T-helper 22 cell (primary cell): ENCODE measurements around the gene PTGFRN.
"Not testable (repeated sequence)": the region's sequence is repeated elsewhere in the genome, so short reads cannot be mapped to it uniquely, and the experiment has no call there.

ENCODE experiments used
- DNase-seq: peaks from one replicate; pipeline ENCODE4 v3.0.0-alpha.2; 2020; ENCODE audit warnings: low read depth

Gene PTGFRN

DNA sequence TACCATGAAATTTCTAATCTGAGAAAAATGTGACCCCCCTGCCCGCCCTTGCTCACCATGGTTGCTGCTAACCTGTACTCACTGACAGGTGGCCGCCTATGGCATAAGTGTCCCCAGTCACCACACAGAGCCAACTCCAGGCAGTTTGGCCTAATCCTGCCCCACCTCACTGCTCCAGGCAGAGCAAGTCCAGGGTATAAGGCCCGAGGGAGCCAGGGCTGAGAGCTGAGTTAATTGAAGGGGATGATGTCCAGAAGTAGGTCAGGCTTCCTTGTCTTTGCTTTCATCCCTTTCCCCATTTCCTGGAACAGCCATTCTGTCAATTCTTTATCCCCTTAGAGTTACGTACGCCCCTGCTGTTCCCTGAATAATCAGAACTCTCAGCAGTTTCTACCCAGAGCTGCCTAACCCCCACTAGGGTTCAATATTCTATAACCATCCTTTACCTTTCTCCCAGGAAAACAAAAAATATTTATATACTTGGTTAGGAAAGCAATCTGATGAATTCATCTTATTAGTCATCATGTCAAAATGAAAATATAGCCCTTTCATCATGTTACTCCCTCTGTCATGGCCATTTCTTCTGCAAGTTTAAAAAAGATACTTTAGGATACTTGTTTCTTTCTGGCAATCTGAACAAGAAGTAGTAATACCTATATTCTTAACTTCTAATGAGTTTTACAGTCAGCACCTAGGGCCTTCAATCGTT is 62.4 kb downstream of the PTGFRN start:
- no peak for DNase-seq

- DNase-seq: no peak
Measured at GRCh38 chr1:116972674-116973030, 62.9 kb downstream of the PTGFRN start.

- not testable (repeated sequence) for DNase-seq
Measured at GRCh38 chr1:116980309-116980708, 70.6 kb downstream of the PTGFRN start.

GRCh38 chr1:116981521-116982037 is 71.9 kb downstream of the PTGFRN start:
- no peak for DNase-seq

DNA sequence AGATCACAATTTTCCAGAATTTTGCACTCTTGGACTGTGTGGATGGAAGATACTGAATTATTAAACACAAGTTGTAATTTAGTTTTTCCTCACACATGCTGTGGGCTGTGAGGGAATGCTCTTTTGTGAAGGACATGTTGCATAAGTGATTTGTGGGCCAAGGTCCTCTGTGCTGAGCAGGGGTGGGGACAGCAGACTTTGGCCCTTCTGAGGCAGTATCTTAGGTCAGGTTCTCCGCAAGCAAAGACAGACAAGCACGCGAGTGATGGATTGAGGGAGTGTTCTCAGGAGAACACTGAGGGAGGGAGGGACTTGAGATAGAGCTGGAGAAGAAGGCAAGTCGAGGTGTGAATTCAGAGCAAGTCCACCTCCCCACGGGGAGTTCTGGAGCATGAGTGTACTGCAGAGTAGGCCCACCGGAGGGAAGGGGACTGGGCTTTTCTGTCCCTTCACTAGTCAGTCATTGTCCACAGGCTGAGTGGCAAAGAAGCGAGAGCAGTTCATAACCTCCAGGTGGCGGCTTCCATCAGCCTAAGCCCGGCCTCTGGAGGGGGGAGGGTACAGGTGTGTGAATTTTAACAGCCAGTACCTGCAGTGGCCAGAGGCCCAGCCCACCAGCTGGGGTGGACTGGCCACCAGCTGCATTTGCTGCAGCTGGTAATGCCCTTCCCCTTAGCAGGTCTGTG is 72.7 kb downstream of the PTGFRN start:
- DNase-seq: no peak

DNA sequence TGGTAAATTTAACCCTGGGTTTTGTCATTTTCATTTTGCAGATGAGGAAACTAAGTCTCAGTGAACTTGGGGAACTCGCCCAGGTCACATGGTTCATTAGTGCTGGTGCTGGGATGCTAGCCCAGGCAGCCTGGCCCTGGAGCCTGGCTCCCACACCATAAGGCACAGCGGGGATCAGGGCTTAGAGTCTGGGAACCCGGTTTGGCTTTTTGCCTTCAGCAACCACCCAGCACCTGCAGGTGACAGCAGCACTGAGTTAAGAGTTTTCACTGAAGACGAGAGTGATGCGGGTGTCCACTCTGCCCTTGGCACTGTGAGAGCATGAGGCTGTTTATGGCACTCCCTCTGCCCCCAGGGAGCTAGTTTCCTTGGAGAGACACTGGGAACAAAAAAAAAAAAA is 73.4 kb downstream of the PTGFRN start:
- DNase-seq: no peak

- no peak for DNase-seq
Measured at GRCh38 chr1:116983678-116984077, 74.0 kb downstream of the PTGFRN start.

DNA sequence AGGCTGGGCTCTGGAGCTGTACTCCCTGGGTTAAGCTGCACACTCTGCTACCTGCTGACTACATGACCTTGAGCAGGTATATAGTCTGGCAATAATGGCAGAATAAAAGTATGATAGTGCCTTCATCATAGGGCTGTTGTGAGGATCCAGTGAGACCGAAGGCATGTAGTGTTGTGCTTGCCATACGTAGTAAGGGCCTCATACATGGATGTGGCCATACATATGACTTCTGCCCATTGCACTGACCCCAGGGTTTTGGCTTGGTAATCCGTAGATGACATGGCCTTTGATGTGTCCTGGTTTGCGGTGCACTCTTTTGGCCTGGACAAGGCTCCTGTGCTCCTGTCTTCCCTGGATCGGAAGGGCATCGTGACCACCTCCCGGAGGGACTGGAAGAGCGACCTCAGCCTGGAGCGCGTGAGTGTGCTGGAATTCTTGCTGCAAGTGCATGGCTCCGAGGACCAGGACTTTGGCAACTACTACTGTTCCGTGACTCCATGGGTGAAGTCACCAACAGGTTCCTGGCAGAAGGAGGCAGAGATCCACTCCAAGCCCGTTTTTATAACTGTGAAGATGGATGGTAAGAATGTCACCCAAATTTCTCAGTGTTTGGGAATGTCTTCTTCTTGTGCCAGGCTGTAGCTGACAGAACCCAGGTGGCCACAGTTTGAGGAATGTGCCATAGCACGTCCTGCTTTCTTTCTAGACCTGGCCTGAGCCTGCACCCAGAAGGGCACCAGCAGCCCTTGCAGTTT is 74.9 kb downstream of the PTGFRN start:
- no peak for DNase-seq

- DNase-seq: no peak
Measured at GRCh38 chr1:116986421-116987255, 76.9 kb downstream of the PTGFRN start.

- DNase-seq: peak; percentile 53
Measured at GRCh38 chr1:116987256-116987555, 77.5 kb downstream of the PTGFRN start.

DNA sequence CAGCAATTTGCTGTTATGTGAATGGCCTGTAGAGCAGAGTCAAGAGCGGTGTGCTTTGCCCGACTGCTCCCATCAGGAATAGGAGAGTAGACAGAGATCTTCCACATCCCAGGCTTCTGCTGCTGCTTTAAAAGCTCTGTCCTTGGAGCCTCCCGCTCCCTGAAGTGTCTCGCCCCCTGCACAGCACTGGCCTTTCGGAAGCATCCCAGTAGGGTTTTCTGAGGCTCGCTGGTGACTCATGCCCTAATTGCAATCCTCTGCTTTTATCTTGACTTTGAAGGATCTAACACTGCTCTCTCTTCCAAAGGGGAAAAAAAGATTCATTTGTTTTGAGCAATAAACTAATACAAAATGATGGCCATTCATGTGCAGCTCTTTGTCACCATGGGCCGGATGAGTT is 78.5 kb downstream of the PTGFRN start:
- DNase-seq: no peak

- DNase-seq: no peak
Measured at GRCh38 chr1:116988908-116989307, 79.2 kb downstream of the PTGFRN start.

DNA sequence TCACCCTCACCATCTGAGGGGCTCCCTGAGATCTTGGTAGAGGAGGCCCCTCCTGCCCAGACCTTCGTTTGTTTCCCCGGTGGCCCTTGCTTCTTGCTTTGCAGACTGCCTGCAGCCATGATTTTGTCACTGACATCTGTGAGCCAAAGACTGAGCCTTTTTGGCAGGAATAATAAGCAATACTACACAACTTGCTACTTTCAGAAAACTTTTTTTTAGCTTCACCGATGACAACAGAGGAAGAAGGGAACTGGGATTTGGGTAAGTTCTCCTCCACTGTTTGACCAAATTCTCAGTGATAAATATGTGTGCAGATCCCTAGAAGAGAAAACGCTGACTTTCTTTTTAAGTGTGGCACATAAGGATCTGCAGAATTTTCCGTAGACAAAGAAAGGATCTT is 80.1 kb downstream of the PTGFRN start:
- no peak for DNase-seq

GRCh38 chr1:116990612-116991151 is 81.0 kb downstream of the PTGFRN start:
- no peak for DNase-seq

GRCh38 chr1:116991171-116991845 is 81.6 kb downstream of the PTGFRN start:
- no peak for DNase-seq

DNA sequence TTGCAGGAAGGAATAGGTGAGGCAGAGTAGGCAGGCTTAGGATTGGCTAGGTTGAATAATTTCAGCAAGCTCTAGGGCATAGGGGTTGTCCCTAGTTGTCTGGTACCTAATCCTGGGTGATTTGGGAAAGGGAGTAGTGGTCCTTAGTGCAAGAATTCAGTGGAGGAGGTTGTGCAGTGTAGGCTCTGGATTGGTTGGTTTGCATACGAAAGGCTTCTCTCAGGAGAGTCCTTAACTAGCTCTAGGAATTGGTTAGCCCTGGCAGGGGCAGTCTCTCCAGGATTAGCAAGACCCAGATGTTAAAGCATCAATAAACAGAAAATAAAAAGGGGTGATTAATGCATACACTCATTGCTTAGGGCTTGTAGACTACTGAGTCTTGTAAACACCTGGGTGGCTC is 82.2 kb downstream of the PTGFRN start:
- DNase-seq: no peak

DNA sequence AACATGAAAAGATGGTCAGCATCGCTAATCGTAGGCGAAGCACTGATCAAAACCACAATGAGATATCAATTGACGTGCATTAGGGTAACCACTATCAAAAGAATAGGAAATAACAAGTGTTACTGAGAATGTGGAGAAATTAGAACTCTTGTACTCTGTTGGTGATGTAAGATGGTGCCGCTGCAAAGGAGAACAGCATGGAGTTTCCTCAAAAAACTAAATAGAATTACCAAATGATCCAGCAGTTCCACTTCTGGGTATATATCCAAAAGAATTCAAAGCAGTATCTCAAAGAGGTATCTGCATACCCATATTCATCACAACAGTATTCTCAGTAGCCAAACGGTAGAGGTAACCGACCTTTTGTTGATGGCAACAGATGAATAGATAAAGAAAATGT is 83.6 kb downstream of the PTGFRN start:
- DNase-seq: no peak

DNA sequence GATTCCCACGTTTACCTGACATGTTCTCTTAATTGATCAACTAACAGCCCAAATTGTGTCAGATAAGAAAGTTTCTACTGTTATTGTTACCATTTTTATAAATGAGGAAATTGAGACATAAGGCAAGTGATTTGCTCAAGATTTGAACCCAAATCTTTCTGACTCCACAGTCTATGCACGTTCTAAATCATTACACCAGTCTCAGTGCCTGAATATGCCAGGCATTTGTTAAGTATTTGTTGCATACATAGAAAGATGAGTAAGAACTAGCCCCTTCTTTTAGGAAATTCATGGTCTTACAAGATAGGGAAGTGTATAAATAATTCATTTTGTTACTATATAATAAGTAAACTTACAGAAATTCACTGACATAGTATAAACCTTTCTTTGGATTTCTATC is 84.7 kb downstream of the PTGFRN start:
- no peak for DNase-seq

GRCh38 chr1:116997066-116997465 is 87.3 kb downstream of the PTGFRN start:
- DNase-seq: no peak

- DNase-seq: no peak
Measured at GRCh38 chr1:116997636-116998035, 87.9 kb downstream of the PTGFRN start.

- DNase-seq: no peak
Measured at GRCh38 chr1:116999596-116999995, 89.9 kb downstream of the PTGFRN start.
